RWPE2 (cell line): Measurements from ENCODE around the gene ABCA13.

Experiments used
- ATAC-seq: fragments of 200-7000 bp; cut with Tn5 transposase; 3 replicates; pipeline ENCODE4 v1.9.1; 2021; ENCODE audit warnings: low read depth
- DNase-seq: peaks from one replicate; pipeline ENCODE4 v3.0.0-alpha.2; 2020; ENCODE audit warnings: low spot score
- H3K27ac ChIP-seq: fragments of 450-650 bp; 2 replicates; pipeline ENCODE4 v1.5.1; 2017; ENCODE audit warnings: mild to moderate bottlenecking; ENCODE audit not compliant: poor library complexity, severe bottlenecking
- H3K27me3 ChIP-seq: fragments of 250-450 bp; sonication (Bioruptor Pico); 2 replicates; pipeline ENCODE4 v1.5.1; 2021; ENCODE audit warnings: mild to moderate bottlenecking, moderate library complexity; ENCODE audit not compliant: insufficient read depth, poor library complexity, severe bottlenecking
- H3K36me3 ChIP-seq: fragments of 250-450 bp; sonication (Bioruptor Pico); 2 replicates; pipeline ENCODE4 v1.5.1; 2020; ENCODE audit warnings: low read depth, mild to moderate bottlenecking, moderate library complexity
- H3K4me1 ChIP-seq: fragments of 250-450 bp; sonication (Bioruptor Pico); 2 replicates; pipeline ENCODE4 v1.5.1; 2021; ENCODE audit warnings: mild to moderate bottlenecking, moderate library complexity; ENCODE audit not compliant: insufficient read depth, poor library complexity, severe bottlenecking
- H3K4me3 ChIP-seq: fragments of 250-450 bp; sonication (Bioruptor Pico); 2 replicates; pipeline ENCODE4 v1.5.1; 2021; ENCODE audit warnings: mild to moderate bottlenecking, moderate library complexity; ENCODE audit not compliant: severe bottlenecking
- H3K9me3 ChIP-seq: fragments of 250-450 bp; sonication (Bioruptor Pico); 2 replicates; pipeline ENCODE4 v1.5.1; 2021; ENCODE audit warnings: mild to moderate bottlenecking, moderate library complexity; ENCODE audit not compliant: severe bottlenecking
- CTCF ChIP-seq: fragments of 450-650 bp; IDR thresholded peaks from one replicate; pipeline ENCODE4 v1.5.1; 2017; ENCODE audit warnings: mild to moderate bottlenecking, moderate library complexity; ENCODE audit not compliant: poor library complexity, severe bottlenecking

Gene ABCA13

GRCh38 chr7:48563334-48563733 is 392.1 kb downstream of the ABCA13 start:
- no peaks in the 10 kb centered on the region for H3K27me3 ChIP-seq
- H3K4me1 ChIP-seq, result peaks cover 15% of the 10 kb centered on the region
- DNase-seq, result no peak
- H3K9me3 ChIP-seq, result no peaks in the 10 kb centered on the region
- no peak for TF ChIP-seq CTCF
- no peak overlapping the region for H3K4me3 ChIP-seq
- peak overlapping the region; percentile 22 for H3K27ac ChIP-seq
- ATAC-seq, result peak; percentile 85
- no peaks in the 10 kb centered on the region for H3K36me3 ChIP-seq

GRCh38 chr7:48575516-48575915 is 404.3 kb downstream of the ABCA13 start:
- TF ChIP-seq CTCF, result no peak
- Histone ChIP-seq H3K4me1 (no peaks in the 10 kb centered on the region), H3K27ac (no peak overlapping the region), H3K4me3 (no peak overlapping the region), H3K36me3 (no peaks in the 10 kb centered on the region), H3K9me3 (no peaks in the 10 kb centered on the region), H3K27me3 (peaks cover 7% of the 10 kb centered on the region)
- DNase-seq (no peak), ATAC-seq (no peak)

- Histone ChIP-seq H3K36me3 (no peaks in the 10 kb centered on the region), H3K4me1 (no peaks in the 10 kb centered on the region), H3K27me3 (no peaks in the 10 kb centered on the region), H3K4me3 (no peak overlapping the region), H3K9me3 (no peaks in the 10 kb centered on the region), H3K27ac (no peak overlapping the region)
- no peak for DNase-seq
- ATAC-seq, result no peak
- no peak for TF ChIP-seq CTCF
These were observed 416.2 kb downstream of the ABCA13 start for GRCh38 chr7:48587475-48587874.

- TF ChIP-seq CTCF, result no peak
- no peaks in the 10 kb centered on the region for H3K4me1 ChIP-seq
- no peak overlapping the region for H3K27ac ChIP-seq
- no peak overlapping the region for H3K4me3 ChIP-seq
- no peaks in the 10 kb centered on the region for H3K27me3 ChIP-seq
- DNase-seq (no peak), ATAC-seq (no peak)
- no peaks in the 10 kb centered on the region for H3K9me3 ChIP-seq
- no peaks in the 10 kb centered on the region for H3K36me3 ChIP-seq
These were observed 423.1 kb downstream of the ABCA13 start for GRCh38 chr7:48594349-48594748.

- Histone ChIP-seq H3K36me3 (no peaks in the 10 kb centered on the region), H3K4me1 (no peaks in the 10 kb centered on the region), H3K27ac (no peak overlapping the region), H3K9me3 (no peaks in the 10 kb centered on the region), H3K4me3 (no peak overlapping the region), H3K27me3 (no peaks in the 10 kb centered on the region)
- TF ChIP-seq CTCF, result no peak
- ATAC-seq (no peak), DNase-seq (no peak)
These were observed 424.5 kb downstream of the ABCA13 start for GRCh38 chr7:48595756-48596155.
